Type B pancreatic cell (in vitro differentiated cells): ENCODE data around the gene PLCB1. TPM values are rescaled to one million over a fixed set of nuclear protein-coding genes. Genes with fewer than 3 reads are reported as not detected.

Experiments used
- DNase-seq: peaks from one replicate; pipeline ENCODE4 v3.0.0; 2021; ENCODE audit warnings: mixed read lengths; ENCODE audit not compliant: unreplicated experiment; ENCODE audit errors: extremely low spot score
- H3K27ac Mint-ChIP-seq: 2 replicates; pipeline ENCODE4 v1.8.0; 2021; ENCODE audit warnings: mild to moderate bottlenecking, mixed read lengths
- H3K27me3 Mint-ChIP-seq: 2 replicates; pipeline ENCODE4 v1.8.0; 2021; ENCODE audit warnings: mixed read lengths
- H3K36me3 Mint-ChIP-seq: 2 replicates; pipeline ENCODE4 v1.8.0; 2021; ENCODE audit warnings: mixed read lengths
- H3K4me1 Mint-ChIP-seq: one replicate; pipeline ENCODE4 v1.8.0; 2021; ENCODE audit warnings: mixed read lengths; ENCODE audit not compliant: unreplicated experiment
- H3K4me3 Mint-ChIP-seq: 2 replicates; pipeline ENCODE4 v1.8.0; 2021; ENCODE audit warnings: mild to moderate bottlenecking, mixed read lengths
- H3K9me3 Mint-ChIP-seq: 2 replicates; pipeline ENCODE4 v1.8.0; 2021; ENCODE audit warnings: mixed read lengths
- CTCF ChIP-seq: fragments of 200-600 bp; sonication (generic); conservative IDR thresholded peaks from 2 replicates; pipeline ENCODE4 v1.5.0; 2021; ENCODE audit warnings: antibody characterized with exemption, mild to moderate bottlenecking
- total RNA-seq: library from RNA; stranded (reverse); gene quantifications from 2 replicates; pipeline ENCODE4 v1.2.1, GENCODE V29; 2021; ENCODE audit warnings: low replicate concordance

PLCB1 gene
- total RNA-seq, 1 donor from 2014 or later, result 17.9 TPM

- TF ChIP-seq CTCF, result no peak
- no peak for DNase-seq
- H3K4me1 Mint-ChIP-seq, result peaks cover 17% of the 10 kb centered on the region
- H3K4me3 Mint-ChIP-seq, result no peak overlapping the region
- H3K27ac Mint-ChIP-seq, result no peak overlapping the region
- no peaks in the 10 kb centered on the region for H3K9me3 Mint-ChIP-seq
- H3K27me3 Mint-ChIP-seq, result no peaks in the 10 kb centered on the region
- peaks cover 3% of the 10 kb centered on the region for H3K36me3 Mint-ChIP-seq
These were observed 291.9 kb downstream of the PLCB1 start for GRCh38 chr20:8424010-8424409.

GRCh38 chr20:8425016-8425415, 292.9 kb downstream of the PLCB1 start:
- Mint-ChIP-seq H3K27me3 (no peaks in the 10 kb centered on the region), H3K36me3 (peaks cover 3% of the 10 kb centered on the region), H3K4me1 (peaks cover 17% of the 10 kb centered on the region), H3K27ac (no peak overlapping the region), H3K4me3 (no peak overlapping the region), H3K9me3 (no peaks in the 10 kb centered on the region)
- DNase-seq, result no peak
- TF ChIP-seq CTCF, result no peak

- no peak for TF ChIP-seq CTCF
- no peak overlapping the region for H3K27ac Mint-ChIP-seq
These were observed 293.7 kb downstream of the PLCB1 start for GRCh38 chr20:8425802-8426201.

GRCh38 chr20:8427419-8428040, 295.5 kb downstream of the PLCB1 start:
- Mint-ChIP-seq H3K36me3 (peaks cover 3% of the 10 kb centered on the region), H3K4me3 (no peak overlapping the region), H3K4me1 (peaks cover 31% of the 10 kb centered on the region), H3K9me3 (no peaks in the 10 kb centered on the region), H3K27me3 (no peaks in the 10 kb centered on the region), H3K27ac (no peak overlapping the region)
- DNase-seq, result no peak
- TF ChIP-seq CTCF, result no peak

More at GRCh38 chr20:8425802-8426201, 293.7 kb downstream of the PLCB1 start:
- Mint-ChIP-seq H3K9me3 (no peaks in the 10 kb centered on the region), H3K4me1 (peaks cover 17% of the 10 kb centered on the region), H3K36me3 (peaks cover 3% of the 10 kb centered on the region), H3K4me3 (no peak overlapping the region), H3K27me3 (no peaks in the 10 kb centered on the region)
- no peak for DNase-seq

- no peak for TF ChIP-seq CTCF
- Mint-ChIP-seq H3K27me3 (no peaks in the 10 kb centered on the region), H3K4me1 (peaks cover 43% of the 10 kb centered on the region), H3K27ac (no peak overlapping the region), H3K36me3 (peaks cover 3% of the 10 kb centered on the region), H3K9me3 (no peaks in the 10 kb centered on the region), H3K4me3 (no peak overlapping the region)
- DNase-seq, result no peak
These were observed 296.9 kb downstream of the PLCB1 start for GRCh38 chr20:8428988-8429387.
